Measurements from ENCODE around the gene SMARCA2.

The SMARCA2 gene

GRCh38 chr9:2023042-2023441, 7.9 kb downstream of the SMARCA2 start:
- H3K27me3 ChIP-seq (ENCODE audit: insufficient read depth, low read depth), result no peaks in the 10 kb centered on the region
- H3K4me2 ChIP-seq, result peak overlapping the region; percentile 31; the same call in 1 of the 2 replicates
- TF ChIP-seq CTCF (conservative IDR thresholded peaks at IDR 0.05; ENCODE audit: low read depth, low read length), result no peak
- H3K9ac ChIP-seq, result no peak overlapping the region
- H3K4me1 ChIP-seq (ENCODE audit: low read depth, poor library complexity, severe bottlenecking), result peaks cover 96% of the 10 kb centered on the region
- H3K79me2 ChIP-seq (ENCODE audit: insufficient read depth, low read depth), result peaks cover 100% of the 10 kb centered on the region
- no peak overlapping the region for H3K27ac ChIP-seq
- H2AFZ ChIP-seq (ENCODE audit: low read depth), result no peak overlapping the region
- no peaks in the 10 kb centered on the region for H3K36me3 ChIP-seq (ENCODE audit: insufficient read depth)
- H4K20me1 ChIP-seq (ENCODE audit: insufficient read depth), result peaks cover 41% of the 10 kb centered on the region
- no peak overlapping the region for H3K4me3 ChIP-seq (IDR thresholded peaks at IDR 0.05; ENCODE audit: insufficient read depth, low read depth, low read length)

- no peak overlapping the region for H3K4me3 ChIP-seq (IDR thresholded peaks at IDR 0.05; ENCODE audit: insufficient read depth, low read depth, low read length)
- H3K27me3 ChIP-seq (ENCODE audit: insufficient read depth, low read depth), result no peaks in the 10 kb centered on the region
- no peaks in the 10 kb centered on the region for H3K36me3 ChIP-seq (ENCODE audit: insufficient read depth)
- no peak overlapping the region for H2AFZ ChIP-seq (ENCODE audit: low read depth)
- no peak overlapping the region for H3K9ac ChIP-seq
- peaks cover 98% of the 10 kb centered on the region for H3K4me1 ChIP-seq (ENCODE audit: low read depth, poor library complexity, severe bottlenecking)
- peak overlapping the region; percentile 31 for H3K4me2 ChIP-seq
- peaks cover 45% of the 10 kb centered on the region for H4K20me1 ChIP-seq (ENCODE audit: insufficient read depth)
- peak overlapping the region; percentile 15; the same call in 1 of the 2 replicates for H3K27ac ChIP-seq
- TF ChIP-seq CTCF (conservative IDR thresholded peaks at IDR 0.05; ENCODE audit: low read depth, low read length), result no peak
- H3K79me2 ChIP-seq (ENCODE audit: insufficient read depth, low read depth), result peaks cover 100% of the 10 kb centered on the region
Measured at GRCh38 chr9:2023532-2023931, 8.4 kb downstream of the SMARCA2 start.

GRCh38 chr9:2024888-2025782, 10.0 kb downstream of the SMARCA2 start:
- Histone ChIP-seq H3K4me2 (peak overlapping the region; percentile 31), H3K4me1 (ENCODE audit: low read depth, poor library complexity, severe bottlenecking) (peaks cover 93% of the 10 kb centered on the region), H3K4me3 (IDR thresholded peaks at IDR 0.05; ENCODE audit: insufficient read depth, low read depth, low read length) (no peak overlapping the region), H3K27me3 (ENCODE audit: insufficient read depth, low read depth) (no peaks in the 10 kb centered on the region), H3K27ac (peak overlapping the region; percentile 13; the same call in 1 of the 2 replicates), H4K20me1 (ENCODE audit: insufficient read depth) (peaks cover 43% of the 10 kb centered on the region), H3K36me3 (ENCODE audit: insufficient read depth) (no peaks in the 10 kb centered on the region), H2AFZ (ENCODE audit: low read depth) (no peak overlapping the region), H3K9ac (no peak overlapping the region), H3K79me2 (ENCODE audit: insufficient read depth, low read depth) (peaks cover 100% of the 10 kb centered on the region)
- no peak for TF ChIP-seq CTCF (conservative IDR thresholded peaks at IDR 0.05; ENCODE audit: low read depth, low read length)

- no peak overlapping the region for H2AFZ ChIP-seq (ENCODE audit: low read depth)
- H3K27ac ChIP-seq, result 0 out of 2 replicates have a peak overlapping the region, but pooled peaks have one; percentile 1
- H3K36me3 ChIP-seq (ENCODE audit: insufficient read depth), result no peaks in the 10 kb centered on the region
- H3K27me3 ChIP-seq (ENCODE audit: insufficient read depth, low read depth), result no peaks in the 10 kb centered on the region
- H3K9ac ChIP-seq, result no peak overlapping the region
- H3K4me3 ChIP-seq (IDR thresholded peaks at IDR 0.05; ENCODE audit: insufficient read depth, low read depth, low read length), result no peak overlapping the region
- TF ChIP-seq CTCF (conservative IDR thresholded peaks at IDR 0.05; ENCODE audit: low read depth, low read length), result no peak
- H4K20me1 ChIP-seq (ENCODE audit: insufficient read depth), result peaks cover 34% of the 10 kb centered on the region
- peaks cover 85% of the 10 kb centered on the region for H3K4me1 ChIP-seq (ENCODE audit: low read depth, poor library complexity, severe bottlenecking)
- H3K79me2 ChIP-seq (ENCODE audit: insufficient read depth, low read depth), result peaks cover 100% of the 10 kb centered on the region
- no peak overlapping the region for H3K4me2 ChIP-seq
Measured at GRCh38 chr9:2026220-2026997, 11.3 kb downstream of the SMARCA2 start.
